Measurements from ENCODE around the gene HPSE2. TPM values are rescaled to one million over a fixed set of nuclear protein-coding genes. Genes with fewer than 3 reads are reported as not detected.

HPSE2 gene
- total and polyA plus RNA-seq, 2 experiments from 2014 or later: not detected

- DNase-seq: peak; percentile 2
- 13 to 35% methylated on average over 1 of the region's 1 CpG for WGBS, 2 experiments (ENCODE audit: low coverage in 1 of 2, low lambda C conversion rate in 2 of 2, missing lambda C conversion rate in 2 of 2)
- H3K36me3 ChIP-seq (ENCODE audit: low read depth): no peaks in the 10 kb centered on the region
- H3K27ac ChIP-seq: no peak overlapping the region
- no peaks in the 10 kb centered on the region for H3K79me2 ChIP-seq (ENCODE audit: insufficient read depth)
- H2AFZ ChIP-seq: no peak overlapping the region
- no peaks in the 10 kb centered on the region for H3K9me3 ChIP-seq (ENCODE audit: low read depth)
- H3F3A ChIP-seq (ENCODE audit: insufficient read depth): no peaks in the 10 kb centered on the region
- no peak overlapping the region for H3K9ac ChIP-seq
- TF ChIP-seq EZH2phosphoT487 (IDR thresholded peaks at IDR 0.05; ENCODE audit: insufficient read depth, low read depth) (no peak), EZH2 (IDR thresholded peaks at IDR 0.05; ENCODE audit: insufficient read depth, poor library complexity, severe bottlenecking) (no peak)
- no peaks in the 10 kb centered on the region for H3K9me2 ChIP-seq (ENCODE audit: insufficient read depth)
- in situ Hi-C loops (cut with MboI): no loop called here
- no peak overlapping the region for H3K4me3 ChIP-seq
- no peaks in the 10 kb centered on the region for H3K4me1 ChIP-seq (ENCODE audit: insufficient read depth)
- no peaks in the 10 kb centered on the region for H4K20me1 ChIP-seq (ENCODE audit: insufficient read depth)
- H3K4me2 ChIP-seq (ENCODE audit: unreplicated experiment): no peak overlapping the region
- no peaks in the 10 kb centered on the region for H3K27me3 ChIP-seq (replicated peaks; ENCODE audit: insufficient read depth)
Observed at GRCh38 chr10:98852686-98853085, 383.0 kb downstream of the HPSE2 start.

GRCh38 chr10:98848361-98848760, 387.3 kb downstream of the HPSE2 start:
- H4K20me1 ChIP-seq (ENCODE audit: insufficient read depth): no peaks in the 10 kb centered on the region
- DNase-seq: no peak
- no peaks in the 10 kb centered on the region for H3K36me3 ChIP-seq (ENCODE audit: low read depth)
- TF ChIP-seq EZH2 (IDR thresholded peaks at IDR 0.05; ENCODE audit: insufficient read depth, poor library complexity, severe bottlenecking) (no peak), EZH2phosphoT487 (IDR thresholded peaks at IDR 0.05; ENCODE audit: insufficient read depth, low read depth) (no peak)
- no peak overlapping the region for H3K4me3 ChIP-seq
- H3K4me2 ChIP-seq (ENCODE audit: unreplicated experiment): no peak overlapping the region
- H3K27me3 ChIP-seq (replicated peaks; ENCODE audit: insufficient read depth): no peaks in the 10 kb centered on the region
- no peaks in the 10 kb centered on the region for H3K4me1 ChIP-seq (ENCODE audit: insufficient read depth)
- H3K79me2 ChIP-seq (ENCODE audit: insufficient read depth): no peaks in the 10 kb centered on the region
- H3K9me2 ChIP-seq (ENCODE audit: insufficient read depth): no peaks in the 10 kb centered on the region
- no peak overlapping the region for H3K9ac ChIP-seq
- in situ Hi-C loops (cut with MboI): no loop called here
- WGBS, 2 experiments (ENCODE audit: low coverage in 1 of 2, low lambda C conversion rate in 2 of 2, missing lambda C conversion rate in 2 of 2): 77 to 80% methylated on average over 2 of the region's 2 CpGs
- no peak overlapping the region for H3K27ac ChIP-seq
- no peaks in the 10 kb centered on the region for H3F3A ChIP-seq (ENCODE audit: insufficient read depth)
- H3K9me3 ChIP-seq (ENCODE audit: low read depth): no peaks in the 10 kb centered on the region
- H2AFZ ChIP-seq: no peak overlapping the region

GRCh38 chr10:98846787-98847186, 388.9 kb downstream of the HPSE2 start:
- Histone ChIP-seq H3K27me3 (replicated peaks; ENCODE audit: insufficient read depth) (no peaks in the 10 kb centered on the region), H3F3A (ENCODE audit: insufficient read depth) (no peaks in the 10 kb centered on the region), H3K79me2 (ENCODE audit: insufficient read depth) (no peaks in the 10 kb centered on the region), H3K9me2 (ENCODE audit: insufficient read depth) (no peaks in the 10 kb centered on the region), H3K4me2 (ENCODE audit: unreplicated experiment) (no peak overlapping the region), H3K4me3 (no peak overlapping the region), H3K36me3 (ENCODE audit: low read depth) (no peaks in the 10 kb centered on the region), H4K20me1 (ENCODE audit: insufficient read depth) (no peaks in the 10 kb centered on the region), H3K9ac (no peak overlapping the region), H3K9me3 (ENCODE audit: low read depth) (no peaks in the 10 kb centered on the region), H2AFZ (no peak overlapping the region), H3K4me1 (ENCODE audit: insufficient read depth) (no peaks in the 10 kb centered on the region), H3K27ac (no peak overlapping the region)
- WGBS, 2 experiments (ENCODE audit: low coverage in 1 of 2, low lambda C conversion rate in 2 of 2, missing lambda C conversion rate in 2 of 2): 23 to 36% methylated on average over 2 of the region's 2 CpGs
- in situ Hi-C loops (cut with MboI): no loop called here
- no peak for TF ChIP-seq EZH2 (IDR thresholded peaks at IDR 0.05; ENCODE audit: insufficient read depth, poor library complexity, severe bottlenecking)
- no peak for TF ChIP-seq EZH2phosphoT487 (IDR thresholded peaks at IDR 0.05; ENCODE audit: insufficient read depth, low read depth)
- no peak for DNase-seq

- no peak for TF ChIP-seq EZH2 (IDR thresholded peaks at IDR 0.05; ENCODE audit: insufficient read depth, poor library complexity, severe bottlenecking)
- no peak for TF ChIP-seq EZH2phosphoT487 (IDR thresholded peaks at IDR 0.05; ENCODE audit: insufficient read depth, low read depth)
- in situ Hi-C loops (cut with MboI): no loop called here
- Histone ChIP-seq H3K36me3 (ENCODE audit: low read depth) (no peaks in the 10 kb centered on the region), H3F3A (ENCODE audit: insufficient read depth) (no peaks in the 10 kb centered on the region), H3K9me2 (ENCODE audit: insufficient read depth) (no peaks in the 10 kb centered on the region), H3K4me1 (ENCODE audit: insufficient read depth) (no peaks in the 10 kb centered on the region), H3K9me3 (ENCODE audit: low read depth) (no peaks in the 10 kb centered on the region), H2AFZ (no peak overlapping the region), H3K27ac (no peak overlapping the region), H3K27me3 (replicated peaks; ENCODE audit: insufficient read depth) (no peaks in the 10 kb centered on the region), H3K4me2 (ENCODE audit: unreplicated experiment) (no peak overlapping the region), H4K20me1 (ENCODE audit: insufficient read depth) (no peaks in the 10 kb centered on the region), H3K9ac (no peak overlapping the region), H3K79me2 (ENCODE audit: insufficient read depth) (no peaks in the 10 kb centered on the region), H3K4me3 (no peak overlapping the region)
- WGBS, 2 experiments (ENCODE audit: low coverage in 1 of 2, low lambda C conversion rate in 2 of 2, missing lambda C conversion rate in 2 of 2): 15 to 26% methylated on average over 1 of the region's 1 CpG
- DNase-seq: no peak
Observed at GRCh38 chr10:98833542-98833941, 402.1 kb downstream of the HPSE2 start.

- H3K27ac ChIP-seq: no peak overlapping the region
- H4K20me1 ChIP-seq (ENCODE audit: insufficient read depth): no peaks in the 10 kb centered on the region
- in situ Hi-C loops (cut with MboI): no loop called here
- 0% methylated on average over 2 of the region's 2 CpGs for WGBS, 2 experiments (ENCODE audit: low coverage in 1 of 2, low lambda C conversion rate in 2 of 2, missing lambda C conversion rate in 2 of 2)
- no peak overlapping the region for H2AFZ ChIP-seq
- no peaks in the 10 kb centered on the region for H3K36me3 ChIP-seq (ENCODE audit: low read depth)
- no peaks in the 10 kb centered on the region for H3K27me3 ChIP-seq (replicated peaks; ENCODE audit: insufficient read depth)
- no peak overlapping the region for H3K4me3 ChIP-seq
- H3K9me2 ChIP-seq (ENCODE audit: insufficient read depth): no peaks in the 10 kb centered on the region
- no peak for DNase-seq
- H3K4me2 ChIP-seq (ENCODE audit: unreplicated experiment): no peak overlapping the region
- no peaks in the 10 kb centered on the region for H3K79me2 ChIP-seq (ENCODE audit: insufficient read depth)
- no peaks in the 10 kb centered on the region for H3K4me1 ChIP-seq (ENCODE audit: insufficient read depth)
- H3K9ac ChIP-seq: no peak overlapping the region
- TF ChIP-seq EZH2phosphoT487 (IDR thresholded peaks at IDR 0.05; ENCODE audit: insufficient read depth, low read depth) (no peak), EZH2 (IDR thresholded peaks at IDR 0.05; ENCODE audit: insufficient read depth, poor library complexity, severe bottlenecking) (no peak)
- no peaks in the 10 kb centered on the region for H3F3A ChIP-seq (ENCODE audit: insufficient read depth)
- no peaks in the 10 kb centered on the region for H3K9me3 ChIP-seq (ENCODE audit: low read depth)
Observed at GRCh38 chr10:98832738-98833137, 402.9 kb downstream of the HPSE2 start.

All from GM23248 (cell line).